ENCODE measurements around the gene UBXN4. TPM values are rescaled to one million over a fixed set of nuclear protein-coding genes. Genes with fewer than 3 reads are reported as not detected.

UBXN4 gene
- total RNA-seq, 4 donors from 2014 or later = 54.2 to 101 (median 61.3) TPM

- no peaks in the 10 kb centered on the region for H3K27me3 ChIP-seq
- H3K4me3 ChIP-seq = no peak overlapping the region
- TF ChIP-seq POLR2A (IDR thresholded peaks at IDR 0.05) = no peak
- no peak for TF ChIP-seq POLR2AphosphoS5 (IDR thresholded peaks at IDR 0.05)
- TF ChIP-seq, protein P1, sequence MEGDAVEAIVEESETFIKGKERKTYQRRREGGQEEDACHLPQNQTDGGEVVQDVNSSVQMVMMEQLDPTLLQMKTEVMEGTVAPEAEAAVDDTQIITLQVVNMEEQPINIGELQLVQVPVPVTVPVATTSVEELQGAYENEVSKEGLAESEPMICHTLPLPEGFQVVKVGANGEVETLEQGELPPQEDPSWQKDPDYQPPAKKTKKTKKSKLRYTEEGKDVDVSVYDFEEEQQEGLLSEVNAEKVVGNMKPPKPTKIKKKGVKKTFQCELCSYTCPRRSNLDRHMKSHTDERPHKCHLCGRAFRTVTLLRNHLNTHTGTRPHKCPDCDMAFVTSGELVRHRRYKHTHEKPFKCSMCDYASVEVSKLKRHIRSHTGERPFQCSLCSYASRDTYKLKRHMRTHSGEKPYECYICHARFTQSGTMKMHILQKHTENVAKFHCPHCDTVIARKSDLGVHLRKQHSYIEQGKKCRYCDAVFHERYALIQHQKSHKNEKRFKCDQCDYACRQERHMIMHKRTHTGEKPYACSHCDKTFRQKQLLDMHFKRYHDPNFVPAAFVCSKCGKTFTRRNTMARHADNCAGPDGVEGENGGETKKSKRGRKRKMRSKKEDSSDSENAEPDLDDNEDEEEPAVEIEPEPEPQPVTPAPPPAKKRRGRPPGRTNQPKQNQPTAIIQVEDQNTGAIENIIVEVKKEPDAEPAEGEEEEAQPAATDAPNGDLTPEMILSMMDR (IDR thresholded peaks at IDR 0.05) = no peak
- TF ChIP-seq EP300 (IDR thresholded peaks at IDR 0.05; ENCODE audit: low read depth) = no peak
- no peak overlapping the region for H3K27ac ChIP-seq
- no peak for DNase-seq
- in situ Hi-C loops (cut with MboI; ENCODE audit: low pct_ligation_motif_present in 1 of 4, low pct_unique_long_range_greater_than_20kb in 1 of 4, low sequenced_read_pairs in 3 of 4) (no loop called here), intact Hi-C loops (cut with DNase I; ENCODE audit: low total_unique reads) (no loop called here)
- peaks cover 0 to 4% of the 10 kb centered on the region in 2 donors for H3K9me3 ChIP-seq
- no peaks in the 10 kb centered on the region for H3K4me1 ChIP-seq
- H3K36me3 ChIP-seq = peaks cover 0 to 85% (median 31%) of the 10 kb centered on the region in 4 donors
Observed at GRCh38 chr2:135762022-135762421, 20.4 kb downstream of the UBXN4 start.

GRCh38 chr2:135762530-135762929, 20.9 kb downstream of the UBXN4 start:
- Histone ChIP-seq H3K4me3 (no peak overlapping the region), H3K9me3 (no peaks in the 10 kb centered on the region), H3K27me3 (no peaks in the 10 kb centered on the region), H3K4me1 (no peaks in the 10 kb centered on the region), H3K36me3 (peaks cover 0 to 85% (median 30%) of the 10 kb centered on the region in 4 donors), H3K27ac (no peak overlapping the region)
- in situ Hi-C loops (cut with MboI; ENCODE audit: low pct_ligation_motif_present in 1 of 4, low pct_unique_long_range_greater_than_20kb in 1 of 4, low sequenced_read_pairs in 3 of 4) = no loop called here
- TF ChIP-seq, protein P1 (IDR thresholded peaks at IDR 0.05) = no peak
- TF ChIP-seq POLR2A (IDR thresholded peaks at IDR 0.05) = no peak
- TF ChIP-seq EP300 (IDR thresholded peaks at IDR 0.05; ENCODE audit: low read depth) = no peak
- no peak for TF ChIP-seq POLR2AphosphoS5 (IDR thresholded peaks at IDR 0.05)
- intact Hi-C loops (cut with DNase I; ENCODE audit: low total_unique reads) = no loop called here
- no peak for DNase-seq
- 89 to 93% methylated on average over 1 of the region's 1 CpG for WGBS, 2 donors (ENCODE audit: low coverage in 1 of 2)

GRCh38 chr2:135768863-135769262, 27.2 kb downstream of the UBXN4 start:
- no peaks in the 10 kb centered on the region for H3K27me3 ChIP-seq
- 99 to 100% methylated on average over 5 to 8 of the region's 8 CpGs for WGBS, 2 donors (ENCODE audit: low coverage in 1 of 2)
- DNase-seq = no peak
- peaks cover 0 to 86% (median 37%) of the 10 kb centered on the region in 4 donors for H3K36me3 ChIP-seq
- H3K27ac ChIP-seq = no peak overlapping the region
- no peaks in the 10 kb centered on the region for H3K4me1 ChIP-seq
- H3K4me3 ChIP-seq = no peak overlapping the region
- TF ChIP-seq POLR2A (IDR thresholded peaks at IDR 0.05) = no peak
- TF ChIP-seq EP300 (IDR thresholded peaks at IDR 0.05; ENCODE audit: low read depth) = no peak
- TF ChIP-seq, protein P1 (IDR thresholded peaks at IDR 0.05) = no peak
- TF ChIP-seq POLR2AphosphoS5 (IDR thresholded peaks at IDR 0.05) = no peak
- no peaks in the 10 kb centered on the region for H3K9me3 ChIP-seq
- in situ Hi-C loops (cut with MboI; ENCODE audit: low pct_ligation_motif_present in 1 of 4, low pct_unique_long_range_greater_than_20kb in 1 of 4, low sequenced_read_pairs in 3 of 4) (no loop called here), intact Hi-C loops (cut with DNase I; ENCODE audit: low total_unique reads) (no loop called here)

- TF ChIP-seq POLR2AphosphoS5 (IDR thresholded peaks at IDR 0.05) (no peak), EP300 (IDR thresholded peaks at IDR 0.05; ENCODE audit: low read depth) (no peak), POLR2A (IDR thresholded peaks at IDR 0.05) (no peak)
- TF ChIP-seq, protein P1 (IDR thresholded peaks at IDR 0.05) = no peak
- in situ Hi-C loops (cut with MboI; ENCODE audit: low pct_ligation_motif_present in 1 of 4, low pct_unique_long_range_greater_than_20kb in 1 of 4, low sequenced_read_pairs in 3 of 4) (no loop called here), intact Hi-C loops (cut with DNase I; ENCODE audit: low total_unique reads) (no loop called here)
- no peaks in the 10 kb centered on the region for H3K9me3 ChIP-seq
- DNase-seq = no peak
- H3K36me3 ChIP-seq = peaks cover 0 to 89% (median 46%) of the 10 kb centered on the region in 4 donors
- H3K4me3 ChIP-seq = no peak overlapping the region
- no peak overlapping the region for H3K27ac ChIP-seq
- WGBS, 2 donors (ENCODE audit: low coverage in 1 of 2) = 87 to 100% methylated on average over 2 of the region's 2 CpGs
- no peaks in the 10 kb centered on the region for H3K4me1 ChIP-seq
- H3K27me3 ChIP-seq = no peaks in the 10 kb centered on the region
Observed at GRCh38 chr2:135773319-135773718, 31.7 kb downstream of the UBXN4 start.
